A673 (cell line): ENCODE measurements around the gene MEGF6. TPM values are rescaled to one million over a fixed set of nuclear protein-coding genes. Genes with fewer than 3 reads are reported as not detected.

Experiments used
- Bru-seq: library from RNA; stranded (reverse); fragments of 400-500 nt; gene quantifications from one replicate; lab custom pipeline; 2021; lab: Mats Ljungman, UMichigan
- BruChase-seq, 2 experiments: library from RNA; stranded (reverse); fragments of 400-500 nt; gene quantifications; one replicate each; lab custom pipeline; 2021; lab: Mats Ljungman, UMichigan
- BruUV-seq: library from RNA; stranded (reverse); fragments of 400-500 nt; replicated peaks from 2 replicates; lab custom pipeline; 2021; lab: Mats Ljungman, UMichigan
- CTCF ChIA-PET: fragments of 300-600 bp; sonication (Branson Sonifier 250); formaldehyde crosslinking; loops from one replicate; lab custom pipeline; 2022; ENCODE audit warnings: antibody characterized with exemption; lab: Charles Lee
- POLR2A ChIA-PET: fragments of 300-600 bp; sonication (Branson Sonifier 250); formaldehyde crosslinking; loops from one replicate; lab custom pipeline; 2022; ENCODE audit warnings: antibody characterized with exemption; ENCODE audit not compliant: low non-redundant PET; lab: Charles Lee
- DNase-seq: peaks from one replicate; pipeline ENCODE4 v3.0.0-alpha.2; 2015; ENCODE audit warnings: low spot score
- H3K27ac ChIP-seq: fragments of 200-600 bp; sonication (generic); 2 replicates; pipeline ENCODE4 v1.5.1; 2016; ENCODE audit warnings: mixed run types, low read depth, mild to moderate bottlenecking, mixed read lengths, antibody characterized with exemption, low read length; ENCODE audit not compliant: poor library complexity, severe bottlenecking
- H3K27me3 ChIP-seq: fragments of 200-600 bp; sonication (generic); replicated peaks from 2 replicates; pipeline ENCODE4 v1.6.1; 2017; ENCODE audit warnings: mixed run types, low read depth, mild to moderate bottlenecking, mixed read lengths, antibody characterized with exemption, low read length; ENCODE audit not compliant: insufficient read depth, poor library complexity
- H3K36me3 ChIP-seq: fragments of 200-600 bp; sonication (generic); 2 replicates; pipeline ENCODE4 v1.6.1; 2016; ENCODE audit warnings: mixed run types, mild to moderate bottlenecking, mixed read lengths, antibody characterized with exemption, low read length; ENCODE audit not compliant: insufficient read depth, poor library complexity, severe bottlenecking
- H3K4me1 ChIP-seq: fragments of 200-600 bp; sonication (generic); 2 replicates; pipeline ENCODE4 v1.6.1; 2017; ENCODE audit warnings: mixed run types, mild to moderate bottlenecking, mixed read lengths, antibody characterized with exemption, low read length; ENCODE audit not compliant: insufficient read depth, poor library complexity, severe bottlenecking
- H3K4me3 ChIP-seq: fragments of 200-600 bp; sonication (generic); 2 replicates; pipeline ENCODE4 v1.5.1; 2016; ENCODE audit warnings: low read depth, mixed run types, mild to moderate bottlenecking, mixed read lengths, low read length; ENCODE audit not compliant: poor library complexity, severe bottlenecking
- H3K9me3 ChIP-seq: fragments of 200-600 bp; sonication (generic); 2 replicates; pipeline ENCODE4 v1.6.1; 2016; ENCODE audit warnings: mixed run types, low read depth, mild to moderate bottlenecking, mixed read lengths, antibody characterized with exemption, low read length; ENCODE audit not compliant: poor library complexity, severe bottlenecking
- CTCF ChIP-seq: fragments of 300-800, 200-600 bp; sonication (generic); conservative IDR thresholded peaks from 2 replicates; pipeline ENCODE4 v1.5.1; 2017; ENCODE audit warnings: low read depth, mild to moderate bottlenecking, antibody characterized with exemption, low read length, moderate library complexity, mixed read lengths
- EZH2 ChIP-seq: fragments of 200-600 bp; sonication (generic); IDR thresholded peaks from 2 replicates; pipeline ENCODE4 v1.6.1; 2017; ENCODE audit warnings: borderline replicate concordance, low read depth, mild to moderate bottlenecking, mixed read lengths, antibody characterized with exemption, low read length; ENCODE audit not compliant: poor library complexity, severe bottlenecking
- intact Hi-C: fragments of 100-400 bp; cut with micrococcal nuclease; formaldehyde crosslinking; loops from one replicate; pipeline ENCODE4 v1.10.0; 2022; ENCODE audit not compliant: unreplicated experiment
- long read RNA-seq: library from polyadenylated mRNA; stranded (forward); transcript quantifications from one replicate; pipeline ENCODE4 v2.0.0, GENCODE V29; 2022
- total RNA-seq: library from RNA; stranded (reverse); gene quantifications from 2 replicates; pipeline ENCODE4 v1.2.3, GENCODE V29; 2021

Gene MEGF6, protein sequence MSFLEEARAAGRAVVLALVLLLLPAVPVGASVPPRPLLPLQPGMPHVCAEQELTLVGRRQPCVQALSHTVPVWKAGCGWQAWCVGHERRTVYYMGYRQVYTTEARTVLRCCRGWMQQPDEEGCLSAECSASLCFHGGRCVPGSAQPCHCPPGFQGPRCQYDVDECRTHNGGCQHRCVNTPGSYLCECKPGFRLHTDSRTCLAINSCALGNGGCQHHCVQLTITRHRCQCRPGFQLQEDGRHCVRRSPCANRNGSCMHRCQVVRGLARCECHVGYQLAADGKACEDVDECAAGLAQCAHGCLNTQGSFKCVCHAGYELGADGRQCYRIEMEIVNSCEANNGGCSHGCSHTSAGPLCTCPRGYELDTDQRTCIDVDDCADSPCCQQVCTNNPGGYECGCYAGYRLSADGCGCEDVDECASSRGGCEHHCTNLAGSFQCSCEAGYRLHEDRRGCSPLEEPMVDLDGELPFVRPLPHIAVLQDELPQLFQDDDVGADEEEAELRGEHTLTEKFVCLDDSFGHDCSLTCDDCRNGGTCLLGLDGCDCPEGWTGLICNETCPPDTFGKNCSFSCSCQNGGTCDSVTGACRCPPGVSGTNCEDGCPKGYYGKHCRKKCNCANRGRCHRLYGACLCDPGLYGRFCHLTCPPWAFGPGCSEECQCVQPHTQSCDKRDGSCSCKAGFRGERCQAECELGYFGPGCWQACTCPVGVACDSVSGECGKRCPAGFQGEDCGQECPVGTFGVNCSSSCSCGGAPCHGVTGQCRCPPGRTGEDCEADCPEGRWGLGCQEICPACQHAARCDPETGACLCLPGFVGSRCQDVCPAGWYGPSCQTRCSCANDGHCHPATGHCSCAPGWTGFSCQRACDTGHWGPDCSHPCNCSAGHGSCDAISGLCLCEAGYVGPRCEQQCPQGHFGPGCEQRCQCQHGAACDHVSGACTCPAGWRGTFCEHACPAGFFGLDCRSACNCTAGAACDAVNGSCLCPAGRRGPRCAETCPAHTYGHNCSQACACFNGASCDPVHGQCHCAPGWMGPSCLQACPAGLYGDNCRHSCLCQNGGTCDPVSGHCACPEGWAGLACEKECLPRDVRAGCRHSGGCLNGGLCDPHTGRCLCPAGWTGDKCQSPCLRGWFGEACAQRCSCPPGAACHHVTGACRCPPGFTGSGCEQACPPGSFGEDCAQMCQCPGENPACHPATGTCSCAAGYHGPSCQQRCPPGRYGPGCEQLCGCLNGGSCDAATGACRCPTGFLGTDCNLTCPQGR (N-terminal part only)
- total RNA-seq (2.8 and 7.8 TPM in 2 replicates), Bru-seq, nascent RNA (percentile 28 among the genes with signal in this experiment), BruChase-seq, experiment 1, labeled RNA remaining after a 2-hour chase (percentile 32 among the genes with signal in this experiment), BruChase-seq, experiment 2, labeled RNA remaining after a 6-hour chase (percentile 32 among the genes with signal in this experiment)
- long read RNA-seq, partial matches to known transcripts, result 0 of 2 reads
- long read RNA-seq, other reads (novel, unspliced or antisense), result 2 of 2 reads

DNA sequence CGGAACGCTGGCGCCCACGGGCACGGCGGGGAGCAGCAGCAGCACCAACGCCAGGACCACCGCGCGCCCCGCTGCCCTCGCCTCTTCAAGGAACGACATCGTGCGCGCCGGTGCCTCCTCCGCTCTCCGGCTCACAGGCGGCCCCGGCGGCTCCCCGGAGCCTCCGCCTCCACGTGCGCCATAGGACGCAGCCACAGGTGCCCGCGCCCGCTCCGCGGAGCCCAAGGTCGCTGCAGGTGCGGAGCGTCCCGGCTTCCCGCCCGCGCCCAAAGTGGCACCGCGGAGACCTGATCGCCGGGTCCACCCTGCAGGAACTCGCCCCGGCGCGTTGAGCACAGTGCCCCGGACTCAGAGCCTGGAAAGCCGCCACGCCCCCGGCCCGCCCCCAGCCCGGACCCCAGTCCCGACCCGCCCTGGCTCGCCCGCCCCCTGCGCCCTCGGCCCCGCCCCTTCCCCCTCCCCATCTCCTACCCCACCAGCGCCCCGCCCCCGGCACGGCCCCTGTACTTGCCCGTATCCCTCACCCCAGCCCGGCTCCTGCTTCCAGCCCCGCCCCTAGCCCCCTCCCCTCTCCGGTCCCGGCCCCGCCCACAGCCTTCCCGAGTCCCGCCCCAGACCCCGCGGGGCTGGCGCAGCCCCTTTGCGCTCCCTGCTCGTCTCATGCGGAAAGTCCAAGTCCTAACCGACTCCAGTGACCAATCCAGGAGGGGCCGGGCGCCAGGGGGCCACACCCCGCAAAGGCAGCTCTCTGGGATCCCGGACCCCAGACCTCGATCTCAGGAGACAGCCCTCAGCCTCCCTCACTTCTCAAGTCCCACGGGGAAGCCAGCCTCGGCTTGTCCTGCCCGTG, at the start of gene MEGF6:
Gene MEGF6, minus strand, starts transcription at position 339 of the 850 bp plus-strand sequence. Its CDS starts 240 bp downstream, at position 99.
- peaks cover 8% of the 10 kb centered on the region for H3K4me1 ChIP-seq
- no TSS peak for BruUV-seq
- peak; percentile 89 for DNase-seq
- no peaks in the 10 kb centered on the region for H3K27me3 ChIP-seq
- ChIA-PET CTCF (no interaction called here), POLR2A (no interaction called here)
- intact Hi-C loops, result no loop called here
- no peak for TF ChIP-seq CTCF
- TF ChIP-seq EZH2, result no peak
- H3K9me3 ChIP-seq, result no peaks in the 10 kb centered on the region
- peak within 1 kb of the TSS; percentile 65 for H3K4me3 ChIP-seq
- H3K27ac ChIP-seq, result peak within 1 kb of the TSS; percentile 49
- H3K36me3 ChIP-seq, result no peaks in the 10 kb centered on the region

DNA sequence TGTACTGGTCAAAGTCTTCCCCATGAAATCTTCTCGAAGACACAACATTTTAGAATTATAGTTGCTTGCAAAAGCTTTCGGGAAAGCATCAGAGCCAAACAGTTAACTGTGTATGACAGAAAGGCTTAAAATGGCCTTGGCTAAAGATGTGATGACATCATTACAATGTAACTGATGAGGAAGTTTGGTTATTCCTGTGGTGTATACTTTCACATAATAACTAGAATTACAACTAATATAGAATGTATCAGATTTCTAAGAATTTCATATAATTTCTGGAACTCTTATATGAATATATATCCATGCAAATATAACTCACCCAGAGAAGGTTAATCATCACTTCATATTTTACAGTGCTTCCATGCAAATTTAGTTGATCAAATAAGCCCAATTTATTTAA, 49.4 kb upstream of the MEGF6 start:
- Histone ChIP-seq H3K27me3 (no peaks in the 10 kb centered on the region), H3K9me3 (no peaks in the 10 kb centered on the region), H3K4me1 (peaks cover 33% of the 10 kb centered on the region), H3K36me3 (no peaks in the 10 kb centered on the region), H3K27ac (no peak overlapping the region), H3K4me3 (no peak overlapping the region)
- ChIA-PET POLR2A (no interaction called here), CTCF (no interaction called here)
- intact Hi-C loops, result no loop called here
- no TSS peak for BruUV-seq
- no peak for DNase-seq
- no peak for TF ChIP-seq CTCF
- no peak for TF ChIP-seq EZH2
